ENCODE data around the gene AGA. TPM values are rescaled to one million over a fixed set of nuclear protein-coding genes. Genes with fewer than 3 reads are reported as not detected.

AGA gene
- total and polyA plus RNA-seq, 2 of the 4 experiments (the other 2 are of a cell fraction), result 26.3 to 38.5 TPM

GRCh38 chr4:177483760-177484159 lies 41.5 kb upstream of the AGA start:
- POLR2A ChIA-PET (ENCODE audit: unreplicated experiment), result no interaction called here
- in situ Hi-C loops (cut with MboI; ENCODE audit: low sequenced_read_pairs), result no loop called here
- Histone ChIP-seq H3K9me3 (ENCODE audit: control insufficient read depth, insufficient read depth, low read length) (no peaks in the 10 kb centered on the region), H3K56ac (ENCODE audit: extremely low read depth, insufficient read depth, low read length) (peak overlapping the region; percentile 76; the same call in 1 of the 2 replicates), H2BK120ac (ENCODE audit: low read depth, low read length) (peak overlapping the region; percentile 98), H4K91ac (ENCODE audit: insufficient read depth, low read depth, low read length) (peak overlapping the region; percentile 98), H3K79me1 (ENCODE audit: low read depth in 1 of 2, low read length in 2 of 2) (peaks cover 0 to 3% of the 10 kb centered on the region in 2 experiments; a peak in 1 of 4 replicates), H2AFZ (replicated peaks; ENCODE audit: low read length, poor library complexity) (no peak overlapping the region), H3K36me3 (ENCODE audit: control insufficient read depth, insufficient read depth, low read length) (no peaks in the 10 kb centered on the region), H3K4me3 (ENCODE audit: insufficient read depth, low read depth, low read length) (no peak overlapping the region), H2BK20ac (ENCODE audit: low read depth, low read length) (peak overlapping the region; percentile 99), H3K4me1 (ENCODE audit: control insufficient read depth, insufficient read depth, low read length) (peaks cover 11% of the 10 kb centered on the region), H3K4ac (ENCODE audit: low read depth, low read length) (peak overlapping the region; percentile 97), H4K20me1 (ENCODE audit: insufficient read depth, low read length) (no peaks in the 10 kb centered on the region), H2BK15ac (ENCODE audit: low read depth, low read length) (peak overlapping the region; percentile 100), H2BK5ac (ENCODE audit: low read depth, low read length, poor library complexity, severe bottlenecking) (peak overlapping the region; percentile 100), H3K27me3 (ENCODE audit: control insufficient read depth, insufficient read depth, low read length) (no peaks in the 10 kb centered on the region), H3K9ac (ENCODE audit: low read depth, low read length) (no peak overlapping the region), H3K27ac (ENCODE audit: insufficient read depth, low read length) (peak overlapping the region; percentile 92), H3K4me2 (ENCODE audit: low read depth, low read length) (no peak overlapping the region; the same call in 1 of the 2 replicates), H3K23ac (ENCODE audit: low read depth, low read length) (peak overlapping the region; percentile 97), H4K5ac (ENCODE audit: low read depth, low read length) (peak overlapping the region; percentile 99; the same call in 1 of the 2 replicates), H2AK9ac (replicated peaks; ENCODE audit: low read depth, low read length, poor library complexity) (no peak overlapping the region), H3K9me1 (ENCODE audit: insufficient read depth, low read length) (peaks cover 4% of the 10 kb centered on the region; the same call in 1 of the 2 replicates), H3K14ac (replicated peaks; ENCODE audit: low read depth, low read length) (peak overlapping the region; percentile 97), H3K18ac (ENCODE audit: low read depth, low read length) (peak overlapping the region; percentile 100), H4K8ac (ENCODE audit: low read depth in 2 of 2, low read length in 2 of 2) (peak overlapping the region; percentile 96 to 98), H2AK5ac (ENCODE audit: low read depth, low read length) (peak overlapping the region; percentile 99)
- dilution Hi-C loops (cut with HindIII; ENCODE audit: low sequenced_read_pairs, unreplicated experiment), result no loop called here
- CTCF ChIA-PET, result no interaction called here
- no TSS peak for BruUV-seq (replicated peaks)
- intact Hi-C loops (cut with micrococcal nuclease), result loop anchor here (5.0 kb wide), 1 partner anchor 366 kb away; no protein-coding TSS in a partner anchor
- WGBS, 2 experiments (ENCODE audit: extremely low coverage in 2 of 2, insufficient read length in 1 of 2), result no CpG with 5 or more reads among the region's 3 CpGs
- no peak for DNase-seq
- TF ChIP-seq RAD21 (IDR thresholded peaks at IDR 0.05; ENCODE audit: low read length), result no peak
- TF ChIP-seq CEBPB (IDR thresholded peaks at IDR 0.05; ENCODE audit: low read depth, low read length), result no peak
- TF ChIP-seq MAZ (IDR thresholded peaks at IDR 0.05; ENCODE audit: borderline replicate concordance, low read depth, low read length), result no peak
- TF ChIP-seq FOS (IDR thresholded peaks at IDR 0.05; ENCODE audit: low read depth, low read length), result no peak
- no peak for TF ChIP-seq USF2 (IDR thresholded peaks at IDR 0.05; ENCODE audit: low read depth, low read length)
- no peak for TF ChIP-seq BHLHE40 (IDR thresholded peaks at IDR 0.05; ENCODE audit: low read depth, low read length)
- no peak for TF ChIP-seq RCOR1 (IDR thresholded peaks at IDR 0.05; ENCODE audit: insufficient replicate concordance, low read length)
- no peak for TF ChIP-seq POLR2A (IDR thresholded peaks at IDR 0.05; ENCODE audit: low read depth, low read length)
- TF ChIP-seq RFX5 (IDR thresholded peaks at IDR 0.05; ENCODE audit: low read depth, low read length), result no peak
- TF ChIP-seq, protein P1, sequence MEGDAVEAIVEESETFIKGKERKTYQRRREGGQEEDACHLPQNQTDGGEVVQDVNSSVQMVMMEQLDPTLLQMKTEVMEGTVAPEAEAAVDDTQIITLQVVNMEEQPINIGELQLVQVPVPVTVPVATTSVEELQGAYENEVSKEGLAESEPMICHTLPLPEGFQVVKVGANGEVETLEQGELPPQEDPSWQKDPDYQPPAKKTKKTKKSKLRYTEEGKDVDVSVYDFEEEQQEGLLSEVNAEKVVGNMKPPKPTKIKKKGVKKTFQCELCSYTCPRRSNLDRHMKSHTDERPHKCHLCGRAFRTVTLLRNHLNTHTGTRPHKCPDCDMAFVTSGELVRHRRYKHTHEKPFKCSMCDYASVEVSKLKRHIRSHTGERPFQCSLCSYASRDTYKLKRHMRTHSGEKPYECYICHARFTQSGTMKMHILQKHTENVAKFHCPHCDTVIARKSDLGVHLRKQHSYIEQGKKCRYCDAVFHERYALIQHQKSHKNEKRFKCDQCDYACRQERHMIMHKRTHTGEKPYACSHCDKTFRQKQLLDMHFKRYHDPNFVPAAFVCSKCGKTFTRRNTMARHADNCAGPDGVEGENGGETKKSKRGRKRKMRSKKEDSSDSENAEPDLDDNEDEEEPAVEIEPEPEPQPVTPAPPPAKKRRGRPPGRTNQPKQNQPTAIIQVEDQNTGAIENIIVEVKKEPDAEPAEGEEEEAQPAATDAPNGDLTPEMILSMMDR (conservative IDR thresholded peaks at IDR 0.05; ENCODE audit: low read depth, low read length), result no peak
- TF ChIP-seq, protein P2, sequence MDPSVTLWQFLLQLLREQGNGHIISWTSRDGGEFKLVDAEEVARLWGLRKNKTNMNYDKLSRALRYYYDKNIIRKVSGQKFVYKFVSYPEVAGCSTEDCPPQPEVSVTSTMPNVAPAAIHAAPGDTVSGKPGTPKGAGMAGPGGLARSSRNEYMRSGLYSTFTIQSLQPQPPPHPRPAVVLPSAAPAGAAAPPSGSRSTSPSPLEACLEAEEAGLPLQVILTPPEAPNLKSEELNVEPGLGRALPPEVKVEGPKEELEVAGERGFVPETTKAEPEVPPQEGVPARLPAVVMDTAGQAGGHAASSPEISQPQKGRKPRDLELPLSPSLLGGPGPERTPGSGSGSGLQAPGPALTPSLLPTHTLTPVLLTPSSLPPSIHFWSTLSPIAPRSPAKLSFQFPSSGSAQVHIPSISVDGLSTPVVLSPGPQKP (IDR thresholded peaks at IDR 0.05; ENCODE audit: borderline replicate concordance, low read depth, low read length), result no peak
- no peak for TF ChIP-seq NFE2L2 (IDR thresholded peaks at IDR 0.05; ENCODE audit: low read depth, low read length)
- no peak for TF ChIP-seq MAFK (IDR thresholded peaks at IDR 0.05; ENCODE audit: low read depth, low read length)
- no peak for TF ChIP-seq MXI1 (IDR thresholded peaks at IDR 0.05; ENCODE audit: borderline replicate concordance, low read depth, low read length)
- no peak for TF ChIP-seq SMC3 (IDR thresholded peaks at IDR 0.05; ENCODE audit: low read depth, low read length)
- TF ChIP-seq CHD1 (IDR thresholded peaks at IDR 0.05; ENCODE audit: low read depth, low read length), result no peak
- ATAC-seq (ENCODE audit: low read depth), result no peak
